ENCODE data around the gene C6.
A peak's percentile ranks its signal among the peaks of the same experiment; 100 is the strongest.

C6 gene

GRCh38 chr5:41118177-41118576 is 95.2 kb downstream of the C6 start:
- no peak for DNase-seq

GRCh38 chr5:41115281-41115680 is 98.1 kb downstream of the C6 start:
- DNase-seq, result peak; percentile 66

DNA sequence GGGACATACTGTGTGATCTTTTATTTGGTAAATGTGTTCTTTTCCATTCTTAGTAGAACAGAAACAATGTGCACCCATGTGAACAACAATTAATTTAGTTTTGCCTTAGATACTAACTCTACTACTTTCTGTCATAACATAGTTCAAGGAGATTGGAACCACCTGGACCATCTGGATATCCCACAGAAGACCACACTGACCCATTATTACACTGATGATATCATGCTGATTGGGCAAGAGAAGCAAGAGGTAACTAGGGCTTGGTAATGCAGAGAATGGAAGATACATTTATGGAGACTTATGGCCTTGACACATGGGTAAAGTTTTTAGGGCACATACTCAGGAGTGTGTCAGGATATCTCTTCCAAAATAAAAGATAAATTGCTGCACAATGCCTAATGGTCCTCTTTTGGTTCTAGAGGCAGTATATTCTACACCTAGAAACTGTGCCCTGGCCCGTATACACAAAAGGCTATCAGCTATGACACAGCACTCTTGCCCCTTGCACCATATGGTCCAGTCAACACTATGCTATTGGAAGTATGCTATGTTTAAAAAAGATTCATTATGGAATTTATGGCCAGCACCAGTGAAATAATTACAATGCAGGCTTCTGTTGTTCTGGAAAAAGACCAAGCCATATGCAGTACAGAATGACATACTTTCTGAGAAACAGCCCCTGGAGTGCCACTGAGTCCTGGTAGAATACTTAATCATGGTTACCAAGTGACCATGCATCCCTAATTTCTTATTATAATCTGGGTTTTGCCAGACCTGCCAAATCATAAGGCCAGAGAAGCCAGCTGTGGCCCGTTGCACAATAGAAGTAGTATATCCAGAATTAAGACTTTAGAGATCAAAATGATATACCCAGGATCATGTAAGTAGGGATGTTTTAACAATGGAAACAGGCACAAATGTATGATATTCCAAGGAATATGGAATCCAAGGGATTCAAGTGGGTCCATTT is 100.6 kb downstream of the C6 start:
- peak; percentile 34 for DNase-seq

- DNase-seq, result no peak
Measured at GRCh38 chr5:41109186-41109585, 104.1 kb downstream of the C6 start.

- DNase-seq, result no peak
Measured at GRCh38 chr5:41102341-41102740, 111.0 kb downstream of the C6 start.

DNA sequence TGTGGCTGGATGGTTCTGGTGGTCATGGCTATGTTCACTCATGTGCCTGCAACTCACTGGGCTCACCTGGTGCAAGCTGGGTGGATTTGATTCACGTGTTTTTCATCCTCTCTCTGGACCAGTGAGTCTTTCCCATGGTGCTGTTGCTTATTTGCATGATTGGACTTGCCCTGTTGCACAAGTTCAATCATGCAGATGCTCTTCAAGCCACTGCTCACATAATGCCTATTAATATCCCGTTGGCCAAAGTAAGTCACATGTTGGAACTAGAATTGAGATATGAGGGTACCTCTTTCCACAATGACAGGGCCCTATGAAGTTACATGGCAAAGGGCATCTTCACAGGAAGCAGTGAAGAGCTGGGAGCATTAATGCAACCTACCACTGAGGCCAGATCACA is 115.7 kb downstream of the C6 start:
- DNase-seq, result no peak

GRCh38 chr5:41095324-41096101 is 117.8 kb downstream of the C6 start:
- DNase-seq, result no peak

GRCh38 chr5:41094871-41095270 is 118.5 kb downstream of the C6 start:
- DNase-seq, result no peak

DNA sequence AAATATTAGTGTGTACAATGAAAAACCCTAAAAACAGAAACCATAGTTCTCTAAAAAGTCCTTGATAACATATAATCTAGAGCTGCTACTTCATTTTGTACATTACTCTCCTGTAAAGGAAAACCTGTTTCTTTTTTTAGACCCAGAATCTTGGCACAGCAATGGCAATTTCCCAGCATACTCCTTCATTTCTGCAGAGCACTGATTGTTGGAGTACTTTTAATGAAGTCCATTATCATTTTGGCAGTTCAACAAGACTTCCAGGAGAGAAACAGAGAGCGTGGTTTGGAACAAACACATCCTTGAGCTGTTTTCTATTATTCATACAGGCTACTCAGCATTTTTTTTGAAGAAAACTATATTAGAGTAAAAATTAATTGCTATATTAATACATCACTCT is 119.5 kb downstream of the C6 start:
- no peak for DNase-seq

Measured in fibroblast of skin of right biceps (primary cell).